ENCODE results near the gene MAPK11.

GRCh38 chr22:50259302-50259701, 10.9 kb downstream of the MAPK11 start:
- TF ChIP-seq CTCF (conservative IDR thresholded peaks at IDR 0.05; ENCODE audit: low read length), result no peak
- TF ChIP-seq EZH2phosphoT487 (IDR thresholded peaks at IDR 0.05; ENCODE audit: borderline replicate concordance), result no peak
